ENCODE results near the gene SYT2.

- TF ChIP-seq, protein P1, sequence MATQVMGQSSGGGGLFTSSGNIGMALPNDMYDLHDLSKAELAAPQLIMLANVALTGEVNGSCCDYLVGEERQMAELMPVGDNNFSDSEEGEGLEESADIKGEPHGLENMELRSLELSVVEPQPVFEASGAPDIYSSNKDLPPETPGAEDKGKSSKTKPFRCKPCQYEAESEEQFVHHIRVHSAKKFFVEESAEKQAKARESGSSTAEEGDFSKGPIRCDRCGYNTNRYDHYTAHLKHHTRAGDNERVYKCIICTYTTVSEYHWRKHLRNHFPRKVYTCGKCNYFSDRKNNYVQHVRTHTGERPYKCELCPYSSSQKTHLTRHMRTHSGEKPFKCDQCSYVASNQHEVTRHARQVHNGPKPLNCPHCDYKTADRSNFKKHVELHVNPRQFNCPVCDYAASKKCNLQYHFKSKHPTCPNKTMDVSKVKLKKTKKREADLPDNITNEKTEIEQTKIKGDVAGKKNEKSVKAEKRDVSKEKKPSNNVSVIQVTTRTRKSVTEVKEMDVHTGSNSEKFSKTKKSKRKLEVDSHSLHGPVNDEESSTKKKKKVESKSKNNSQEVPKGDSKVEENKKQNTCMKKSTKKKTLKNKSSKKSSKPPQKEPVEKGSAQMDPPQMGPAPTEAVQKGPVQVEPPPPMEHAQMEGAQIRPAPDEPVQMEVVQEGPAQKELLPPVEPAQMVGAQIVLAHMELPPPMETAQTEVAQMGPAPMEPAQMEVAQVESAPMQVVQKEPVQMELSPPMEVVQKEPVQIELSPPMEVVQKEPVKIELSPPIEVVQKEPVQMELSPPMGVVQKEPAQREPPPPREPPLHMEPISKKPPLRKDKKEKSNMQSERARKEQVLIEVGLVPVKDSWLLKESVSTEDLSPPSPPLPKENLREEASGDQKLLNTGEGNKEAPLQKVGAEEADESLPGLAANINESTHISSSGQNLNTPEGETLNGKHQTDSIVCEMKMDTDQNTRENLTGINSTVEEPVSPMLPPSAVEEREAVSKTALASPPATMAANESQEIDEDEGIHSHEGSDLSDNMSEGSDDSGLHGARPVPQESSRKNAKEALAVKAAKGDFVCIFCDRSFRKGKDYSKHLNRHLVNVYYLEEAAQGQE (IDR thresholded peaks at IDR 0.05; ENCODE audit: borderline replicate concordance), result no peak
- TF ChIP-seq, protein P1 (CRISPR knock-in tag; IDR thresholded peaks at IDR 0.05; ENCODE audit: low read depth), result no peak
- TF ChIP-seq, protein P2, sequence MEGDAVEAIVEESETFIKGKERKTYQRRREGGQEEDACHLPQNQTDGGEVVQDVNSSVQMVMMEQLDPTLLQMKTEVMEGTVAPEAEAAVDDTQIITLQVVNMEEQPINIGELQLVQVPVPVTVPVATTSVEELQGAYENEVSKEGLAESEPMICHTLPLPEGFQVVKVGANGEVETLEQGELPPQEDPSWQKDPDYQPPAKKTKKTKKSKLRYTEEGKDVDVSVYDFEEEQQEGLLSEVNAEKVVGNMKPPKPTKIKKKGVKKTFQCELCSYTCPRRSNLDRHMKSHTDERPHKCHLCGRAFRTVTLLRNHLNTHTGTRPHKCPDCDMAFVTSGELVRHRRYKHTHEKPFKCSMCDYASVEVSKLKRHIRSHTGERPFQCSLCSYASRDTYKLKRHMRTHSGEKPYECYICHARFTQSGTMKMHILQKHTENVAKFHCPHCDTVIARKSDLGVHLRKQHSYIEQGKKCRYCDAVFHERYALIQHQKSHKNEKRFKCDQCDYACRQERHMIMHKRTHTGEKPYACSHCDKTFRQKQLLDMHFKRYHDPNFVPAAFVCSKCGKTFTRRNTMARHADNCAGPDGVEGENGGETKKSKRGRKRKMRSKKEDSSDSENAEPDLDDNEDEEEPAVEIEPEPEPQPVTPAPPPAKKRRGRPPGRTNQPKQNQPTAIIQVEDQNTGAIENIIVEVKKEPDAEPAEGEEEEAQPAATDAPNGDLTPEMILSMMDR (IDR thresholded peaks at IDR 0.05 in 2 of 3, conservative IDR thresholded peaks at IDR 0.05 in 1 of 3; ENCODE audit: insufficient read depth in 2 of 3, low read depth in 1 of 3, low read length in 3 of 3), result no peak
- TF ChIP-seq, protein P3, sequence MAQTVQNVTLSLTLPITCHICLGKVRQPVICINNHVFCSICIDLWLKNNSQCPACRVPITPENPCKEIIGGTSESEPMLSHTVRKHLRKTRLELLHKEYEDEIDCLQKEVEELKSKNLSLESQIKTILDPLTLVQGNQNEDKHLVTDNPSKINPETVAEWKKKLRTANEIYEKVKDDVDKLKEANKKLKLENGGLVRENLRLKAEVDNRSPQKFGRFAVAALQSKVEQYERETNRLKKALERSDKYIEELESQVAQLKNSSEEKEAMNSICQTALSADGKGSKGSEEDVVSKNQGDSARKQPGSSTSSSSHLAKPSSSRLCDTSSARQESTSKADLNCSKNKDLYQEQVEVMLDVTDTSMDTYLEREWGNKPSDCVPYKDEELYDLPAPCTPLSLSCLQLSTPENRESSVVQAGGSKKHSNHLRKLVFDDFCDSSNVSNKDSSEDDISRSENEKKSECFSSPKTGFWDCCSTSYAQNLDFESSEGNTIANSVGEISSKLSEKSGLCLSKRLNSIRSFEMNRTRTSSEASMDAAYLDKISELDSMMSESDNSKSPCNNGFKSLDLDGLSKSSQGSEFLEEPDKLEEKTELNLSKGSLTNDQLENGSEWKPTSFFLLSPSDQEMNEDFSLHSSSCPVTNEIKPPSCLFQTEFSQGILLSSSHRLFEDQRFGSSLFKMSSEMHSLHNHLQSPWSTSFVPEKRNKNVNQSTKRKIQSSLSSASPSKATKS (CRISPR knock-in tag; IDR thresholded peaks at IDR 0.05), result no peak
- TF ChIP-seq RCOR1 (IDR thresholded peaks at IDR 0.05; ENCODE audit: borderline replicate concordance in 1 of 2, low read depth in 2 of 2, low read length in 2 of 2) (no peak), KAT7 (CRISPR knock-in tag; IDR thresholded peaks at IDR 0.05; ENCODE audit: borderline replicate concordance) (no peak), ARNT (IDR thresholded peaks at IDR 0.05) (no peak), ZNF644 (tag; IDR thresholded peaks at IDR 0.05; ENCODE audit: low read depth) (no peak), TCF7L2 (IDR thresholded peaks at IDR 0.05; ENCODE audit: low read depth, low read length) (no peak), ZNF274 (IDR thresholded peaks at IDR 0.05; ENCODE audit: borderline replicate concordance, low read depth, low read length) (no peak), CBX2 (IDR thresholded peaks at IDR 0.05; ENCODE audit: insufficient read depth, low read length, poor library complexity, severe bottlenecking) (no peak), ZZZ3 (IDR thresholded peaks at IDR 0.05) (no peak), HMG20A (CRISPR knock-in tag; conservative IDR thresholded peaks at IDR 0.05) (no peak)
- TF ChIP-seq, protein P4, sequence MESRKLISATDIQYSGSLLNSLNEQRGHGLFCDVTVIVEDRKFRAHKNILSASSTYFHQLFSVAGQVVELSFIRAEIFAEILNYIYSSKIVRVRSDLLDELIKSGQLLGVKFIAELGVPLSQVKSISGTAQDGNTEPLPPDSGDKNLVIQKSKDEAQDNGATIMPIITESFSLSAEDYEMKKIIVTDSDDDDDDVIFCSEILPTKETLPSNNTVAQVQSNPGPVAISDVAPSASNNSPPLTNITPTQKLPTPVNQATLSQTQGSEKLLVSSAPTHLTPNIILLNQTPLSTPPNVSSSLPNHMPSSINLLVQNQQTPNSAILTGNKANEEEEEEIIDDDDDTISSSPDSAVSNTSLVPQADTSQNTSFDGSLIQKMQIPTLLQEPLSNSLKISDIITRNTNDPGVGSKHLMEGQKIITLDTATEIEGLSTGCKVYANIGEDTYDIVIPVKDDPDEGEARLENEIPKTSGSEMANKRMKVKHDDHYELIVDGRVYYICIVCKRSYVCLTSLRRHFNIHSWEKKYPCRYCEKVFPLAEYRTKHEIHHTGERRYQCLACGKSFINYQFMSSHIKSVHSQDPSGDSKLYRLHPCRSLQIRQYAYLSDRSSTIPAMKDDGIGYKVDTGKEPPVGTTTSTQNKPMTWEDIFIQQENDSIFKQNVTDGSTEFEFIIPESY (CRISPR knock-in tag; IDR thresholded peaks at IDR 0.05), result no peak
- TF ChIP-seq, protein P5, sequence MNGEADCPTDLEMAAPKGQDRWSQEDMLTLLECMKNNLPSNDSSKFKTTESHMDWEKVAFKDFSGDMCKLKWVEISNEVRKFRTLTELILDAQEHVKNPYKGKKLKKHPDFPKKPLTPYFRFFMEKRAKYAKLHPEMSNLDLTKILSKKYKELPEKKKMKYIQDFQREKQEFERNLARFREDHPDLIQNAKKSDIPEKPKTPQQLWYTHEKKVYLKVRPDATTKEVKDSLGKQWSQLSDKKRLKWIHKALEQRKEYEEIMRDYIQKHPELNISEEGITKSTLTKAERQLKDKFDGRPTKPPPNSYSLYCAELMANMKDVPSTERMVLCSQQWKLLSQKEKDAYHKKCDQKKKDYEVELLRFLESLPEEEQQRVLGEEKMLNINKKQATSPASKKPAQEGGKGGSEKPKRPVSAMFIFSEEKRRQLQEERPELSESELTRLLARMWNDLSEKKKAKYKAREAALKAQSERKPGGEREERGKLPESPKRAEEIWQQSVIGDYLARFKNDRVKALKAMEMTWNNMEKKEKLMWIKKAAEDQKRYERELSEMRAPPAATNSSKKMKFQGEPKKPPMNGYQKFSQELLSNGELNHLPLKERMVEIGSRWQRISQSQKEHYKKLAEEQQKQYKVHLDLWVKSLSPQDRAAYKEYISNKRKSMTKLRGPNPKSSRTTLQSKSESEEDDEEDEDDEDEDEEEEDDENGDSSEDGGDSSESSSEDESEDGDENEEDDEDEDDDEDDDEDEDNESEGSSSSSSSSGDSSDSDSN (IDR thresholded peaks at IDR 0.05; ENCODE audit: borderline replicate concordance in 1 of 2, low read depth in 2 of 2, low read length in 2 of 2), result no peak
Observed at GRCh38 chr1:202716654-202717053, 6.4 kb upstream of the SYT2 start.
